ENCODE data around the gene C19orf18. TPM values are rescaled to one million over a fixed set of nuclear protein-coding genes. Genes with fewer than 3 reads are reported as not detected.
A peak's percentile ranks its signal among the peaks of the same experiment; 100 is the strongest.

Gene C19orf18
- total RNA-seq, 1 experiment from 2014 or later, result not detected

DNA sequence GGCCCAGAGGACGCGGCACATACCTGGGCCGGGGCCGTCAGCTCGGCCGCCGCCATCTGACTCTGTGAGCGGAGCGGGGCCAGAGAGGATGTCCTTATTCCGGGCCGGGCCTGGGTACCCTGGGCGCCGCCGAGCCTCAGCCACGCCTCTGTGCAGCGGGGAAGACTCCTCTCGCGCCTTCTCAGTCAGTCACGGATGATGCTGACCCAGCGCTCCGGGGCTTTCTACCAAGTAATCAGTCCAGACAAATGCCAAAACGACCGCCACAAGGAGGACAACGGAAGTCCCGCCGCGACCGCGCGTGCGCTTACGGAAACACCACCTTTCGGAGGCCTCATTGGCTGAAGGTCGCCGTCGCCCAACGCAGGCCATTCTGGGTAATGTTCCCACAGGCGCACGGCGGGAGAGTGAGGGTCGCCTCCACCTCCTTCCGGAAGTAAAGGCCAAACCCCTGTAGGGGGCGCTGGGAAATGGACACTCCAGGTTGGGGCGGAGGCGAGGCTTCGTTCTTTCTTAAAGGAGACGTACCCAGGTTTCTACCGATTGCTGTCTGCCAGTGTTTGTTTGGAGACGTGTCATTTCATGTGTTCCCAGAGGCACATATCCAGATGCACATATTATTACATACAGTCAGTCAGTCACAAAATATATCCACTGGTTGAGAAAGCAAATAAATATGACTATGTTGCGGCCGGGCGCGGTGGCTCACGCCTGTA, 26.8 kb downstream of the C19orf18 start, which contains the start of gene ZNF256:
ZNF256 (minus strand) TSS at position 288 of the 716 bp plus-strand sequence; CDS start at position 56, 232 bp downstream.
- peak; percentile 82 for DNase-seq (ENCODE audit: low spot score)

DNA sequence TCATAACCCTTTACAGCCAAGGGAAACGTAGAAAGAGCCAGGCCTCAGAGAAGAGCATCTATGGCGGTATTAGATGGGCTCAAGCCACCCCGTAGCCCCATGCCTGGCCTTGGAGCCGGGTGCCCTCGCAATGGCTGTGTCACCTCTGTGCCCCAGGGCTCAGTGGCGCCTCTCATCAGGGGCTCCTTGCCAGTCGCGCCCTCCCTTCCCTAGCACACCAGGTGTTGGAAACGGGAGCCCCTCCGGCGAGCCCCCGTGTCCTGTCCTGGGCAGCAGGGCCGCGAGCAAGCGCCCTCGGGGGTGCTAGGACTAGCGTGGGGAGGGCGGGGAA, 27.3 kb downstream of the C19orf18 start:
- no peak for DNase-seq (ENCODE audit: low spot score)

DNA sequence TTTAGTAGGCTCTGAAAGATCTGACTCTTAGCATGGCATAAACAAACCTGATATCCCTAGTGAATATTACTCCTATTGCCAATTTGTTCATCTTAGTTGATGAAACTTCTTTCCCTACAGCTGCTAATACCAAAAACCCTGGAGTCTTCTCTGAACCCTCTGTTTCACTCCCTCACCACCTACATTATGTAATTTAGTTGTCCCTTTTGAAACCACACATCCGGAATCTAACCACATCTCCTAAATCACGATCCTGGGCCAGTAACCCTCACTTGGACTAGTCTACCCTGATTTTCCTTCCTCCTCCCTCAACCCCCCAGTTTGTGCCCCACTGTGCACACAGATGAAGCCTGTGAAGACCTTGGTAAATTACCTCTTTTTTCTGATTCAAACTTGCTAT, 28.0 kb downstream of the C19orf18 start:
- DNase-seq (ENCODE audit: low spot score), result no peak

DNA sequence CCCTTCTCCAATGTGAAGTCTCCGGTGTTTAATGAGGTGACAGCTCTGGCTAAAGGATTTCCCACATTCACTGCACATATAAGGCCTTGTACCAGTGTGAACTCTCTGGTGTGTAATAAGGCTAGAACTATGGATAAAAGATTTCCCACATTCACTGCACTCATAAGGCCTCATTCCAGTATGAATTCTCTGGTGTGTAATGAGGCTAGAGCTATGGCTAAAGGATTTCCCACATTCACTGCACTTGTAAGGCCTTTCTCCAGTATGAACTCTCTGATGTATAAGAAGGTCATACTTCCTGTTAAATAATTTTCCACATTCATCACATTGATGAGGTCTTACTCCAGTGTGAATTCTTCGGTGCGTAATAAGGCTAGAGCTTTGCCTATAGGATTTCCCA, 32.7 kb downstream of the C19orf18 start:
- no peak for DNase-seq (ENCODE audit: low spot score)

GRCh38 chr19:57935731-57936130, 38.6 kb downstream of the C19orf18 start:
- DNase-seq (ENCODE audit: low spot score), result no peak

DNA sequence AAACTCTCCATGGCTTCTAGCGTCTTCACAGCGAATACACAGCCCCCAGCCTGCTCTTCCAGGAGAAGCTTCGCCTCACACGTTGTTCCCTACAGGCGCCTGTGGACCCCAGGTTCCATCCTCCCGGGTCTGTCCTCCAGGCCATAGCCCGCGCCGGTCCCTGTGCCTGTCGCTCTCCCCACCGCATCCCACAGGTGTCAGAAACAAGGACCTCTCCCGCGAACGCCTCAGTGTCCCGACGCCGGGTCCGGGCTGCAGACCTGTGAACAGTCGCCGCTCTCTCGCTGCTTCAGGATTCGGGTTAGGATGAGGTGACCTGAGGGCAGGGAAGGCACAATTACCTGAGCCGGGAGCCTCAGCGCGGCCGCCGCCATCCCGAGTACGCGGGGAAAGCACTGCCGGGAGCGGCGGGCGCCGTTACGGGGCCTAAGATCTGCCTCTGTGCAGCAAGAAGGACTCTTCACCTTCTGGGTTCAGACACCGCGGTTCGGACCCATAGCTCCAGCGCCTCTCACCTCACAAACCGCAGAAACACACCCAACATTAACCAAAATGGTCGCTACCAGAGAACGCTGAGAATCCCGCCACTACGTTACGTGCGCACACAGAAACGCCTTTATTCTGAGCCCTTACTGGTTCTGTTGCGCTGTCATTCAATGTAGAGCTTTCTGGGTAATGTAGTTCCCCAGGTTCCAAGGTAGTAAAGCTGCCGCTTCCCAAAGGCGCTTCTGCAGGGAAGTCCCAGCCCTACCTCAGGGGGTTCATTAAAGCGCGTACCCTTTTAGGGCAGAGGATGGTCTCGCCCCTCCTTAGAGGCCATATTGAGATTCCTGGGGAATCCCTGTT, 39.3 kb downstream of the C19orf18 start, which contains the start of gene ZNF418:
ZNF418 (minus strand) TSS at position 583 of the 846 bp plus-strand sequence. CDS start 1,580 bp downstream, outside the sequence.
- DNase-seq (ENCODE audit: low spot score), result no peak

GRCh38 chr19:57927587-57927986, 46.7 kb downstream of the C19orf18 start:
- no peak for DNase-seq (ENCODE audit: low spot score)

DNA sequence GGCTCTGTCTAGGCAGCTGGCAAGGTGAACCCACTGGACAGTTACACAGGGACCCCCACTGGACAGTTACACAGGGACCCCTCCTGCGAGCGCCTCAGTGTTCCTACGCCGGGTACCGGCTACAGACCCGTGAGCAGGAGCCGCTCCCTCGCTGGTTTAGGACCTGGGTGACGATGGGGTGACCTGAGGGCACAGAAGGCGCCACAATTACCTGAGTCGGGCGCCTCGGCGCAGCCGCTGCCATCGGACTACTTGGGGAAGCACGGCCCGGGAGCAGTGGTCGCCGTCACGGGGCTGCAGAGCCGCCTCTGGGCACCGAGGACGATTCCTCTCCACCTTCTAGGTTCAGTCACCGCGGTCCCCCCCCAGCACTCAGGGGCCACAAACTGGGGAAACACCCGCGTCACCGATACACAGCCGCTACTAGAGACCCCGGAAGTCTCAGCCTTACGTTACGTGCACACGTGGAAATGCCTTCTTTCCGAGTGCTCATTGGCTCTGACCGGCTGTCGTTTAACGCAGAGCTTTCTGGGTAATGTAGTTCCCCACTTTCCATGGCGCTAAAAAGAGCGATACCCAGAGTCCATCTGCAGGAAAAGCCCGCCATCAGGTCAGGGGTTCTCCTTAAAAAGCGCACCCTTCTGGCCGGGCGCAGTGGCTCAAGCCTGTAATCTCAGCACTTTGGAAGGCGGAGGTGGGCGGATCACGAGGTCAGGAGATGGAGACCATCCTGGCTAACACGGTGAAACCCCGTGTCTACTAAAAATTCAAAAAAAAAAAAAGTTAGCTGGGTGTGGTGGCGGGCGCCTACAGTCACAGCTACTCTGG, 58.0 kb downstream of the C19orf18 start, which contains the start of gene ZNF417:
ZNF417 (minus strand) TSS at position 425 of the 828 bp plus-strand sequence; CDS start at position 244, 181 bp downstream.
- peak; percentile 97 for DNase-seq (ENCODE audit: low spot score)

- DNase-seq (ENCODE audit: low spot score), result no peak
Observed at GRCh38 chr19:57914531-57914930, 59.8 kb downstream of the C19orf18 start.

Other genes starting within 250 kb of the C19orf18 start
- gene ZNF671, start 246.9 kb downstream of the C19orf18 start, total RNA-seq (2014; rRNA removed; shearing (Covaris generic)), result not detected in 2 replicates
- gene ZNF776, start 227.7 kb downstream of the C19orf18 start, total RNA-seq (2014; rRNA removed; shearing (Covaris generic)), result 20.9 and 26.1 TPM in 2 replicates
- 18.9 and 24.6 TPM in 2 replicates for gene ZNF586, start 204.9 kb downstream of the C19orf18 start, total RNA-seq (2014; rRNA removed; shearing (Covaris generic))
- 4.6 and 11.6 TPM in 2 replicates for gene ZNF552, start 159.6 kb downstream of the C19orf18 start, total RNA-seq (2014; rRNA removed; shearing (Covaris generic))
- gene ZNF587B, start 144.2 kb downstream of the C19orf18 start, total RNA-seq (2014; rRNA removed; shearing (Covaris generic)), result 22.9 and 26.6 TPM in 2 replicates
- 24.7 and 31.9 TPM in 2 replicates for gene ZNF587, start 124.7 kb downstream of the C19orf18 start, total RNA-seq (2014; rRNA removed; shearing (Covaris generic))
- 0.29 and 1.7 TPM in 2 replicates for gene ZNF814, start 85.5 kb downstream of the C19orf18 start, total RNA-seq (2014; rRNA removed; shearing (Covaris generic))
- 10.1 and 11.7 TPM in 2 replicates for gene ZNF417, start 57.9 kb downstream of the C19orf18 start, total RNA-seq (2014; rRNA removed; shearing (Covaris generic))
- gene ZNF418, start 39.1 kb downstream of the C19orf18 start, total RNA-seq (2014; rRNA removed; shearing (Covaris generic)), result 0.07 and 0.31 TPM in 2 replicates
- 3.1 and 3.7 TPM in 2 replicates for gene ZNF256, start 26.8 kb downstream of the C19orf18 start, total RNA-seq (2014; rRNA removed; shearing (Covaris generic))
- gene ZNF606, start 28.3 kb upstream of the C19orf18 start, total RNA-seq (2014; rRNA removed; shearing (Covaris generic)), result 0.07 TPM in 1 of 2 replicates, not detected in the other
- gene ZSCAN1, start 59.5 kb upstream of the C19orf18 start, total RNA-seq (2014; rRNA removed; shearing (Covaris generic)), result not detected in 2 replicates
- not detected in 2 replicates for gene ZNF135, start 84.7 kb upstream of the C19orf18 start, total RNA-seq (2014; rRNA removed; shearing (Covaris generic))
- 2.9 and 5.5 TPM in 2 replicates for gene ZSCAN18, start 123.7 kb upstream of the C19orf18 start, total RNA-seq (2014; rRNA removed; shearing (Covaris generic))
- gene ZNF329, start 176.3 kb upstream of the C19orf18 start, total RNA-seq (2014; rRNA removed; shearing (Covaris generic)), result 16.0 and 16.6 TPM in 2 replicates
- gene ZNF274, start 208.5 kb upstream of the C19orf18 start, total RNA-seq (2014; rRNA removed; shearing (Covaris generic)), result 23.5 and 26.9 TPM in 2 replicates